Heart right ventricle (tissue), 16 donors: ENCODE measurements around the gene TACR2. TPM values are rescaled to one million over a fixed set of nuclear protein-coding genes. Genes with fewer than 3 reads are reported as not detected.

Experiments
- ATAC-seq, 8 donors: fragments of 200-7000 bp; cut with Tn5 transposase; one replicate each; pipeline ENCODE4 v1.9.1; 2020; ENCODE audit warnings: mild to moderate bottlenecking in 8 of 8, moderate library complexity in 8 of 8, moderate number of reproducible peaks in 1 of 8
- DNase-seq, 2 donors: peaks; one replicate each; pipeline ENCODE4 v3.0.0-alpha.2; 2020
- H3K27ac ChIP-seq, 10 donors: fragments of 200-600 bp; sonication (generic) in 2 of 10; one replicate each; pipeline versions ENCODE4 v1.5.0 to v1.8.0; 2020 to 2022; ENCODE audit warnings: mild to moderate bottlenecking in 3 of 10
- H3K27me3 ChIP-seq, 7 donors: fragments of 200-600 bp; one replicate each; pipeline ENCODE4 v1.8.0; 2021 to 2022; ENCODE audit warnings: mild to moderate bottlenecking in 2 of 7
- H3K36me3 ChIP-seq, 9 donors: fragments of 200-600 bp; sonication (generic) in 1 of 9; one replicate each; pipeline versions ENCODE4 v1.5.0 to v1.8.0; 2020 to 2022; ENCODE audit warnings: mild to moderate bottlenecking in 2 of 9
- H3K4me1 ChIP-seq, 9 donors: fragments of 200-600 bp; sonication (generic) in 1 of 9; one replicate each; pipeline versions ENCODE4 v1.5.0 to v1.8.0; 2020 to 2022; ENCODE audit warnings: mild to moderate bottlenecking in 4 of 9
- H3K4me3 ChIP-seq, 10 donors: fragments of 200-600 bp; sonication (generic) in 2 of 10; one replicate each; pipeline versions ENCODE4 v1.5.0 to v1.8.0; 2020 to 2022; ENCODE audit warnings: mild to moderate bottlenecking in 7 of 10, moderate library complexity in 2 of 10
- H3K9me3 ChIP-seq, 11 donors: fragments of 200-600 bp in 10 of 11; sonication (generic) in 2 of 11; one replicate each; pipeline versions ENCODE4 v1.5.0 to v1.8.0; 2013 to 2022; ENCODE audit warnings: mild to moderate bottlenecking in 2 of 11, control low read depth in 1 of 11, moderate library complexity in 1 of 11
- WGBS, 2 donors: extraction: QIAGEN DNeasy Blood & Tissue Kit; methylation state at CpG; one replicate each; pipeline ENCODE4 v1.1.7; 2013; ENCODE audit warnings: inconsistent platforms in 1 of 2; 5-methylcytosine and 5-hydroxymethylcytosine counted together
- intact Hi-C, 10 donors: fragments of 100-400 bp; cut with DNase I; formaldehyde crosslinking; loops; one replicate each; pipeline versions ENCODE4 v1.11.1 to v1.14.2; 2022
- polyA plus RNA-seq, 2 donors: library from polyadenylated mRNA; stranded (reverse); fragments of 200-250 nt; gene quantifications; one replicate each; pipeline ENCODE4 v1.2.3, GENCODE V29; 2013
- total RNA-seq, 10 donors: library from RNA; stranded (reverse); fragmentation: NEBNext Ultra II Directional in 3 of 10; extraction: Animal tissue kit (Norgen Biotek cat#: 25700) in 3 of 10; gene quantifications; one replicate each; pipeline versions ENCODE4 v1.2.1 to v1.2.4, GENCODE V29; 2021 to 2023
- TF ChIP-seq, protein P1 (sequence below), 9 donors: fragments of 200-600 bp; sonication (generic) in 2 of 9; IDR thresholded peaks; one replicate each; pipeline versions ENCODE4 v1.5.0 to v1.8.0; 2021 to 2022; ENCODE audit warnings: antibody characterized with exemption in 9 of 9, mild to moderate bottlenecking in 5 of 9, moderate library complexity in 1 of 9
- donor health status: Arrhythmogenic right ventricular cardiomyopathy.
- donor health status: ischemic (EF 13 %, LVEDD 7.1; RV severe dilation, severe dysfunction).
- donor health status: healthy with polysubstance abuse.
- donor health status: DM: no; HTN: yes; CAD: no.
- donor health status: DM: no; HTN: no; CAD: no.
- donor health status: ischemic (EF 25% LVEDD 6.9; RV normal size, moderate dysfunction).
- donor health status: ischemic (EF 25% LVEDD 5.7; RV mildly dilated, moderate dysfunction).
- donor health status: healthy.
- donor health status: DM: yes; HTN: yes; CAD: no.
- donor health status: Ischemic cardiomyopathy.
- donor health status: ischemic (EF 35%, LVEDD 5.7; RV mildly dilated, moderate dysfunction).
- donor health status: nonischemic (EF 11% LVEDD 7.7; RV severe dilation, severe dysfunction).
- donor health status: DM: yes; HTN: yes; CAD: no.
- donor health status: PGD.
- donor health status: ischemic (EF 29% LVEDD 5.4; RV normal size, mild dysfunction).
- donor health status: nonischemic (EF 23%, LVEDD 6.1; RV moderate dilation, normal function).

The TACR2 gene
- total and polyA plus RNA-seq, 12 donors, result 0.13 to 0.93 (median 0.20) TPM; not detected in 3

DNA sequence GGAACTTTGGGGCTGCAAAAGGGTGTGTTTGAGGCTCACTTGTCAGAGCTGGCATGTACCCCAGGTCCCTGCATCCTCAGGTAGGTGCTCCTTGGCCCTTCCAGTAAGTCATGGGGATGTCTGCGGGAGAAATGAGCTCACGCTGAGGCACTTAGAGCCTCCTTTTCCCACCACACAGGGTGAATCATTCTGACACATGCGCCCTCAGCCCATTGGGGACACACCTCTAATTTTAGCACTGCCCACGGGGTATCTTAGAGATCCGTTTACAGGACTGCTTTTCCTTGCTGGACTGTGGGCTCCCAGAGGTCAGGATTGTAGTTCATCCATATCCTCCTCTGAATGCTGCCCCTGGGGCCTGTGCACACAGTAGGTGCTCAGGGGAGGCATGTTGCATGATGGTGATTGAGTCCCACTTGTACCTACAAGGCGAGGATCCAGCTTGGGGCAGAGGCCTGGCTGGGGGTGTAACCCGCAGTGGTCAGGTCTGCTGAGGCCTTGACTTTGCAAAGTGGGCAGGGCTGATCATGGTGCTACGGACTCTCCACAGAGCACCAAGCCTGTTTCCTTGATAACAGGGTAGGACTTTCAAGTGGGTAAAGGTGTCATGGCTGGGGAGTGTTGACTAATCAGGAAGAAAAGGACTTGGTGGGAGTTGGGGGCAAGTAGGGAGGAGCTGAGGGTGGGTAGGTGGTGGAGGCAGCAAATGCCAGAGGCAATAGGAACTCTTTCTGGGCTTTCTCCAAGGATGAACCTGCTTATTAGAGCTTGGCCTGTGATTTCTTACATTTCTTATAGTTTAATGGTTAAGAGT is 40.4 kb upstream of the TACR2 start:
- DNase-seq, result no peak
- peaks cover 0 to 15% (median 0%) of the 10 kb centered on the region in 9 donors for H3K36me3 ChIP-seq
- H3K4me3 ChIP-seq, result no peak overlapping the region
- H3K4me1 ChIP-seq, result peaks cover 4 to 89% (median 52%) of the 10 kb centered on the region in 9 donors
- H3K27me3 ChIP-seq, result peaks cover 0 to 3% (median 0%) of the 10 kb centered on the region in 7 donors
- no peak for ATAC-seq
- WGBS, 2 donors, result 68 to 85% methylated on average over 8 of the region's 8 CpGs
- peak overlapping the region in 6 of 10 donors; percentile 41 to 93 (median 70) for H3K27ac ChIP-seq
- no peaks in the 10 kb centered on the region for H3K9me3 ChIP-seq
- intact Hi-C loops, result loop anchor here in 1 of 10 donors (10.0 kb wide), 1 partner anchor 48 kb away; no protein-coding TSS in a partner anchor
- TF ChIP-seq, protein P1, sequence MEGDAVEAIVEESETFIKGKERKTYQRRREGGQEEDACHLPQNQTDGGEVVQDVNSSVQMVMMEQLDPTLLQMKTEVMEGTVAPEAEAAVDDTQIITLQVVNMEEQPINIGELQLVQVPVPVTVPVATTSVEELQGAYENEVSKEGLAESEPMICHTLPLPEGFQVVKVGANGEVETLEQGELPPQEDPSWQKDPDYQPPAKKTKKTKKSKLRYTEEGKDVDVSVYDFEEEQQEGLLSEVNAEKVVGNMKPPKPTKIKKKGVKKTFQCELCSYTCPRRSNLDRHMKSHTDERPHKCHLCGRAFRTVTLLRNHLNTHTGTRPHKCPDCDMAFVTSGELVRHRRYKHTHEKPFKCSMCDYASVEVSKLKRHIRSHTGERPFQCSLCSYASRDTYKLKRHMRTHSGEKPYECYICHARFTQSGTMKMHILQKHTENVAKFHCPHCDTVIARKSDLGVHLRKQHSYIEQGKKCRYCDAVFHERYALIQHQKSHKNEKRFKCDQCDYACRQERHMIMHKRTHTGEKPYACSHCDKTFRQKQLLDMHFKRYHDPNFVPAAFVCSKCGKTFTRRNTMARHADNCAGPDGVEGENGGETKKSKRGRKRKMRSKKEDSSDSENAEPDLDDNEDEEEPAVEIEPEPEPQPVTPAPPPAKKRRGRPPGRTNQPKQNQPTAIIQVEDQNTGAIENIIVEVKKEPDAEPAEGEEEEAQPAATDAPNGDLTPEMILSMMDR (IDR thresholded peaks at IDR 0.05), result no peak

DNA sequence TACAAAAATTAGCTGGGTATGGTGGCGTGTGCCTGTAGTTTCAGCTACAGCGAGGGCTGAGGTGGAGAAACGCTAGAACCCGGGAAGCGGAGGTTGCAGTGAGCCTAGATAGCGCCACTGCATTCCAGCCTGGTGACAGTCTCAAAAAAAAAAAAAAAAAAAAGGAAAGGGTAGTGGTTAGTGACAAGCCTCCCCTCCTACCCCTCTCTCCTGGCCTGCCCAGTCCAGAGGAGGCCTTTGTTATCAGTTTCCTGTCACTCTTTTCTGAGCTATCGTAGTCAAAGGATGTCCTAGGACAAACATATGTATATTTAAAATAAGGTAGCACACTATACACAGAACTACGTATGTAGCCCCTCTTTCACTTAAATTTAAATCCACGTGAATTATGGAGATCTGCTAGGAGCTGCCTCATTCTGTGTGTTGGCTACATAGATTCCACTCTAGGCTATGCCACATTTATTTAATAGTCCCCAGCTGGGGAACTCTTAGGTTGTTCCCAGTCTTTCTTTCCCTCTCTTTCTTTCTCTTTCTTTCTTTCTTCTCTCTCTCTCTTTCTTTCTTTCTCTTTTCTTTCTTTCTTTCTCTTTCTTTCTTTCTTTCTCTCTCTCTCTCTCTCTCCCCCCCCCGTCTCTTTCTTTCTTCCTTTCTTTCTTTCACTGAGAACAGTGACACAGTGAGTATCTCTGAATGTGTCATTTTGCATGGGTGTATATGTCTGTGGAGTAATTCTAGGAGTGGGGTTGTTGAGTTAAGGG is 38.5 kb upstream of the TACR2 start:
- DNase-seq, result no peak
- H3K4me1 ChIP-seq, result peaks cover 1 to 88% (median 53%) of the 10 kb centered on the region in 9 donors
- ATAC-seq, result no peak
- H3K27me3 ChIP-seq, result peaks cover 0 to 14% (median 0%) of the 10 kb centered on the region in 7 donors
- H3K36me3 ChIP-seq, result peaks cover 0 to 15% (median 0%) of the 10 kb centered on the region in 9 donors
- intact Hi-C loops, result loop anchor here in 1 of 10 donors (10.0 kb wide), 1 partner anchor 50 kb away; no protein-coding TSS in a partner anchor
- TF ChIP-seq, protein P1 (IDR thresholded peaks at IDR 0.05), result no peak
- H3K9me3 ChIP-seq, result no peaks in the 10 kb centered on the region
- peak overlapping the region in 6 of 10 donors; percentile 17 to 52 (median 45) for H3K27ac ChIP-seq
- 62 to 72% methylated on average over 9 to 10 of the region's 10 CpGs for WGBS, 2 donors
- no peak overlapping the region for H3K4me3 ChIP-seq

DNA sequence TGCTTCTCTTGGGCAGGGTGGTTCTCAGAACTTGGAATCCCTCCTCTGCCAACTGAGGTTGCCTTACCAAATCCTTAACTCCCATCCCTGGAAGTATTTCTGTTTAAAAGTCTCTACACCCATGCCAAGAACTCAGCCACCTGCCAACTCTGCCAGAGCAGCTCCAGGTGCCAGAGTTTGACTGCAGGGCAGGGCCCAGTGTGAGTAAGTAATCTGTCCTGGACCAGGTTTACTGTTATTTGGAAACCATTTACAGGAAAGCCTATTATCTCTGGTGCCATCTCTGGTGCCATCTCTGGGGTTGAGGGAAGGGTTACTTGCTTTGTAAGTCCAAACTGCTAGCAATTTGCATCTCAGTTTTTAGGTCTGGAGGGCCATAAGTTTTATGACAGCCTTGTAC is 37.1 kb upstream of the TACR2 start:
- TF ChIP-seq, protein P1 (IDR thresholded peaks at IDR 0.05), result no peak
- H3K27ac ChIP-seq, result peak overlapping the region in 2 of 10 donors; percentile 34 to 80
- peaks cover 0 to 14% (median 0%) of the 10 kb centered on the region in 7 donors for H3K27me3 ChIP-seq
- peaks cover 0 to 82% (median 51%) of the 10 kb centered on the region in 9 donors for H3K4me1 ChIP-seq
- DNase-seq (no peak), ATAC-seq (no peak)
- H3K4me3 ChIP-seq, result no peak overlapping the region
- intact Hi-C loops, result loop anchor here in 1 of 10 donors (10.0 kb wide), 1 partner anchor 51 kb away; no protein-coding TSS in a partner anchor
- no peaks in the 10 kb centered on the region for H3K9me3 ChIP-seq
- peaks cover 0 to 15% (median 0%) of the 10 kb centered on the region in 9 donors for H3K36me3 ChIP-seq
